CD14-positive monocyte (primary cell): Measurements from ENCODE around the gene MAPRE2. TPM values are rescaled to one million over a fixed set of nuclear protein-coding genes. Genes with fewer than 3 reads are reported as not detected.

Experiments used
- DNase-seq, 3 donors: peaks; one replicate each; pipeline ENCODE4 v3.0.0-alpha.2; 2011 to 2022
- H2AFZ ChIP-seq: 2 replicates; pipeline ENCODE4 v1.6.0; 2012; ENCODE audit warnings: mild to moderate bottlenecking, low read depth, low read length, inconsistent platforms; ENCODE audit not compliant: insufficient read depth, poor library complexity, severe bottlenecking
- H3K27ac ChIP-seq, 2 donors: 1 replicate in 1 of 2; 2 replicates in 1 of 2; pipeline ENCODE4 v1.5.1; 2012 to 2013; ENCODE audit warnings: low read length in 2 of 2, control low read depth in 1 of 2, inconsistent platforms in 1 of 2, low read depth in 1 of 2, mild to moderate bottlenecking in 1 of 2
- H3K27me3 ChIP-seq, 2 donors: one replicate each; pipeline versions ENCODE4 v1.6.0 to v1.6.1; 2011 to 2013; ENCODE audit warnings: low read length in 2 of 2; ENCODE audit not compliant: control insufficient read depth in 2 of 2, insufficient read depth in 2 of 2
- H3K36me3 ChIP-seq, 2 donors: replicated peaks in 1 of 2; 1 replicate in 1 of 2; 2 replicates in 1 of 2; pipeline versions ENCODE4 v1.5.1 to v1.6.1; 2012 to 2013; ENCODE audit warnings: low read length in 2 of 2, control low read depth in 1 of 2, inconsistent platforms in 1 of 2, mild to moderate bottlenecking in 1 of 2; ENCODE audit not compliant: insufficient read depth in 2 of 2, control insufficient read depth in 1 of 2
- H3K4me1 ChIP-seq, 2 donors: 1 replicate in 1 of 2; 2 replicates in 1 of 2; pipeline versions ENCODE4 v1.5.1 to v1.6.1; 2012 to 2013; ENCODE audit warnings: low read length in 2 of 2, control low read depth in 1 of 2, inconsistent platforms in 1 of 2, mild to moderate bottlenecking in 1 of 2, moderate library complexity in 1 of 2; ENCODE audit not compliant: insufficient read depth in 2 of 2, control insufficient read depth in 1 of 2
- H3K4me2 ChIP-seq: replicated peaks from 2 replicates; pipeline ENCODE3; 2012; ENCODE audit warnings: low read length, moderate library complexity, mild to moderate bottlenecking; ENCODE audit not compliant: poor library complexity, severe bottlenecking; ENCODE audit errors: extremely low read depth
- H3K4me3 ChIP-seq, 3 experiments: fragments of 200-600 bp in 1 of 3; sonication (generic) in 1 of 3; replicated peaks in 1 of 3; 1 replicate in 2 of 3; 2 replicates in 1 of 3; pipeline ENCODE4 v1.5.1; 2011 to 2013; ENCODE audit warnings: low read length in 3 of 3, mild to moderate bottlenecking in 3 of 3, control low read depth in 2 of 3, low read depth in 2 of 3, inconsistent platforms in 1 of 3, moderate library complexity in 1 of 3
- H3K79me2 ChIP-seq: 2 replicates; pipeline ENCODE4 v1.6.0; 2012; ENCODE audit warnings: mild to moderate bottlenecking, control low read depth, inconsistent platforms, low read length, moderate library complexity; ENCODE audit not compliant: insufficient read depth
- H3K9ac ChIP-seq: 2 replicates; pipeline ENCODE4 v1.6.0; 2017; ENCODE audit warnings: low read length, mild to moderate bottlenecking; ENCODE audit not compliant: insufficient read depth, poor library complexity, severe bottlenecking
- H3K9me3 ChIP-seq, 2 donors: replicated peaks in 1 of 2; 1 replicate in 1 of 2; 2 replicates in 1 of 2; pipeline versions ENCODE4 v1.5.1 to v1.6.1; 2012 to 2013; ENCODE audit warnings: low read length in 2 of 2, control low read depth in 1 of 2; ENCODE audit not compliant: control insufficient read depth in 1 of 2, insufficient read depth in 1 of 2
- H4K20me1 ChIP-seq: 2 replicates; pipeline ENCODE4 v1.6.0; 2012; ENCODE audit warnings: mild to moderate bottlenecking, low read length, control low read depth, moderate library complexity; ENCODE audit not compliant: insufficient read depth
- H3K27ac Mint-ChIP-seq, 7 donors: one replicate each; pipeline ENCODE4 v1.8.0; 2020; ENCODE audit warnings: mild to moderate bottlenecking in 7 of 7, mixed read lengths in 7 of 7, moderate library complexity in 6 of 7, inconsistent platforms in 2 of 7
- H3K27me3 Mint-ChIP-seq, 3 donors: one replicate each; pipeline ENCODE4 v1.8.0; 2021 to 2022; ENCODE audit warnings: low read depth in 3 of 3, mild to moderate bottlenecking in 3 of 3, mixed read lengths in 3 of 3, moderate library complexity in 3 of 3, inconsistent platforms in 1 of 3
- H3K36me3 Mint-ChIP-seq, 2 donors: one replicate each; pipeline ENCODE4 v1.8.0; 2020; ENCODE audit warnings: mixed read lengths in 2 of 2, inconsistent platforms in 1 of 2, mild to moderate bottlenecking in 1 of 2
- H3K4me1 Mint-ChIP-seq: one replicate; pipeline ENCODE4 v1.8.0; 2020; ENCODE audit warnings: mild to moderate bottlenecking, mixed read lengths
- H3K4me3 Mint-ChIP-seq, 2 donors: one replicate each; pipeline ENCODE4 v1.8.0; 2020; ENCODE audit warnings: mild to moderate bottlenecking in 2 of 2, mixed read lengths in 2 of 2, moderate library complexity in 1 of 2
- H3K9me3 Mint-ChIP-seq, 7 donors: one replicate each; pipeline ENCODE4 v1.8.0; 2020 to 2022; ENCODE audit warnings: mixed read lengths in 7 of 7, mild to moderate bottlenecking in 6 of 7, moderate library complexity in 6 of 7, inconsistent platforms in 2 of 7
- WGBS: methylation state at CpG from one replicate; pipeline ENCODE4 v1.1.5; 2013; ENCODE audit warnings: missing lambda C conversion rate; ENCODE audit not compliant: insufficient coverage; 5-methylcytosine and 5-hydroxymethylcytosine counted together
- intact Hi-C, 2 donors: fragments of 100-400 bp; cut with micrococcal nuclease; formaldehyde crosslinking; loops; one replicate each; pipeline versions ENCODE4 v1.15.0 to v1.15.1; 2023
- polyA plus RNA-seq, 3 donors: library from polyadenylated mRNA; depleted of rRNA in 1 of 3; unstranded in 2 of 3; stranded (reverse) in 1 of 3; fragments of 300-500 nt in 2 of 3; fragments of >200 nt in 1 of 3; fragmentation: Illumina TruSeq in 2 of 3; gene quantifications; 1 replicate in 2 of 3; 2 replicates in 1 of 3; pipeline ENCODE4 v1.2.3, GENCODE V29; 2012 to 2021
- TF ChIP-seq, protein P1 (sequence below): fragments of 200-600 bp; IDR thresholded peaks from one replicate; pipeline ENCODE4 v1.8.0; 2022; ENCODE audit warnings: antibody characterized with exemption, mild to moderate bottlenecking

MAPRE2 gene
- polyA plus RNA-seq, 3 donors: 22.0 to 48.1 (median 37.1) TPM

DNA sequence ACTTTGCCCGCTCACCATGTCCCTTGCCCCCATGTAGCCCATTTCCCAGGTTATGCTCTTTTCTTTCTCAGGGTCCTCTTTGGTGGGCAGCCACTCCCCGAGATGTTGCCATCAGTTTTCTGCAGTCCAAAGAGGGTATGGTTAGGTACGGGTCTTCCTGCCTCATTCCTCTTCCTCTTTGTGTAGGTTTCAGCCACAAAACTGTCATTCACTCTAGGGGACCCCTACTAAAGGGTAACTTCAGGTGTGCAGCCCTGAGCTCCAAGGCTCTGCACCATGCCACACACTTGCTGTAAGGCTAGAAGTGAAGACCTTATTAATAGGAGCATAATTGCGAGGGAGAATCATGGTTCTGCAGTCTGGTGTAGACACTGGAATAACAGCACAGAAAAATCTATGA lies 99.9 kb downstream of the MAPRE2 start:
- Mint-ChIP-seq H3K36me3 (peaks cover 44 to 46% of the 10 kb centered on the region in 2 donors), H3K27me3 (no peaks in the 10 kb centered on the region), H3K9me3 (peaks cover 0 to 3% (median 0%) of the 10 kb centered on the region in 7 donors), H3K27ac (no peak overlapping the region), H3K4me1 (peaks cover 11% of the 10 kb centered on the region), H3K4me3 (no peak overlapping the region)
- Histone ChIP-seq H3K9me3 (no peaks in the 10 kb centered on the region), H3K9ac (no peak overlapping the region), H3K4me3 (no peak overlapping the region), H3K4me2 (no peak overlapping the region), H3K27ac (no peak overlapping the region), H3K4me1 (peaks cover 3 to 4% of the 10 kb centered on the region in 2 donors), H3K79me2 (no peaks in the 10 kb centered on the region), H3K36me3 (peaks cover 13 to 55% of the 10 kb centered on the region in 2 donors), H2AFZ (no peak overlapping the region), H3K27me3 (no peaks in the 10 kb centered on the region), H4K20me1 (no peaks in the 10 kb centered on the region)
- DNase-seq: no peak
- intact Hi-C loops: loop anchor here in 1 of 2 donors (10.0 kb wide), 1 partner anchor 136 kb away; no protein-coding TSS in a partner anchor
- TF ChIP-seq, protein P1, sequence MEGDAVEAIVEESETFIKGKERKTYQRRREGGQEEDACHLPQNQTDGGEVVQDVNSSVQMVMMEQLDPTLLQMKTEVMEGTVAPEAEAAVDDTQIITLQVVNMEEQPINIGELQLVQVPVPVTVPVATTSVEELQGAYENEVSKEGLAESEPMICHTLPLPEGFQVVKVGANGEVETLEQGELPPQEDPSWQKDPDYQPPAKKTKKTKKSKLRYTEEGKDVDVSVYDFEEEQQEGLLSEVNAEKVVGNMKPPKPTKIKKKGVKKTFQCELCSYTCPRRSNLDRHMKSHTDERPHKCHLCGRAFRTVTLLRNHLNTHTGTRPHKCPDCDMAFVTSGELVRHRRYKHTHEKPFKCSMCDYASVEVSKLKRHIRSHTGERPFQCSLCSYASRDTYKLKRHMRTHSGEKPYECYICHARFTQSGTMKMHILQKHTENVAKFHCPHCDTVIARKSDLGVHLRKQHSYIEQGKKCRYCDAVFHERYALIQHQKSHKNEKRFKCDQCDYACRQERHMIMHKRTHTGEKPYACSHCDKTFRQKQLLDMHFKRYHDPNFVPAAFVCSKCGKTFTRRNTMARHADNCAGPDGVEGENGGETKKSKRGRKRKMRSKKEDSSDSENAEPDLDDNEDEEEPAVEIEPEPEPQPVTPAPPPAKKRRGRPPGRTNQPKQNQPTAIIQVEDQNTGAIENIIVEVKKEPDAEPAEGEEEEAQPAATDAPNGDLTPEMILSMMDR: no peak
- no CpG with 5 or more reads among the region's 4 CpGs for WGBS

DNA sequence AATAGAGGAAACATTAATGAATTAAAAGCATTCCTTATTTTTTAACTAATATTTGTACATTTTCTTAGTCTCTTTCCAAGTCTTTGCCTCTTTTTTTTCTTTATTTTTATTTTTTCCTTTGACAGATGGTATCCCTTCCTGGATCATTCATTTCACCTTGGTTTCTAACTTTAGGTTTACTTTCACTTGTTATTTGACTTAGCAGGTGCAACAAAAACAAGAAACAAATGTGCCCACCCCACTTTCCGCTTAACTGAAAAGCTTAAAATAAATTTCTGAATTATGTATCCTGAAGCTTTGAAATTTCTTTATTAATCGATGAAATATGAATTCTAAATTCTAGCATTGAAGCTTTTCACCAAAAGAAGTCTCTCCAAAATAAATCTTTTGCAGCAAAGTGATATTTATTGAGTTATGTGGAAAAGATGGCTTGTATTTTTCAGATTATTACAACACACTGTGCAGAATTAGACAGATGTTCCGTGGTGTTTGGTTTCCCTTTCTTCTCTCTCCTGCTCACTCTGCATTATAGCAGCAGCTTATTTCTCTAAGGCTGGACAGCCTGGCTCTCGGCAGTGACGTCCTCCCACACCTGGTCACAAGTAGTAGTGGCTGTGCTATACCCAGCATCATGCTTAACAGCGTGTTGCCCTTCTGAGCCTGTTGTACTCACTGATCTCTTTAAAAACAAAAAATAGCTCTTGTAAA lies 100.5 kb downstream of the MAPRE2 start:
- DNase-seq: no peak
- intact Hi-C loops: loop anchor here (2.0 to 10.0 kb wide), 2 partner anchors 135 to 137 kb away; no protein-coding TSS in a partner anchor
- no peaks in the 10 kb centered on the region for H3K27me3 ChIP-seq
- no peaks in the 10 kb centered on the region for H3K9me3 ChIP-seq
- peaks cover 0 to 3% (median 0%) of the 10 kb centered on the region in 7 donors for H3K9me3 Mint-ChIP-seq
- H3K36me3 Mint-ChIP-seq: peaks cover 39 to 41% of the 10 kb centered on the region in 2 donors
- no peak overlapping the region for H2AFZ ChIP-seq
- no peak overlapping the region for H3K4me2 ChIP-seq
- peaks cover 11% of the 10 kb centered on the region for H3K4me1 Mint-ChIP-seq
- TF ChIP-seq, protein P1: no peak
- no peak overlapping the region for H3K27ac Mint-ChIP-seq
- peaks cover 3 to 4% of the 10 kb centered on the region in 2 donors for H3K4me1 ChIP-seq
- no peaks in the 10 kb centered on the region for H4K20me1 ChIP-seq
- H3K27ac ChIP-seq: no peak overlapping the region
- H3K4me3 Mint-ChIP-seq: no peak overlapping the region
- H3K9ac ChIP-seq: no peak overlapping the region
- H3K4me3 ChIP-seq: no peak overlapping the region
- H3K36me3 ChIP-seq: peaks cover 8 to 48% of the 10 kb centered on the region in 2 donors
- no peaks in the 10 kb centered on the region for H3K27me3 Mint-ChIP-seq
- H3K79me2 ChIP-seq: no peaks in the 10 kb centered on the region
- WGBS: 53% methylated on average over 4 of the region's 6 CpGs
